ENCODE results near the gene FTO. TPM values are rescaled to one million over a fixed set of nuclear protein-coding genes. Genes with fewer than 3 reads are reported as not detected.

The FTO gene
- total and polyA plus RNA-seq, 4 experiments from 2014 or later, result 61.5 to 126 (median 69.7) TPM

DNA sequence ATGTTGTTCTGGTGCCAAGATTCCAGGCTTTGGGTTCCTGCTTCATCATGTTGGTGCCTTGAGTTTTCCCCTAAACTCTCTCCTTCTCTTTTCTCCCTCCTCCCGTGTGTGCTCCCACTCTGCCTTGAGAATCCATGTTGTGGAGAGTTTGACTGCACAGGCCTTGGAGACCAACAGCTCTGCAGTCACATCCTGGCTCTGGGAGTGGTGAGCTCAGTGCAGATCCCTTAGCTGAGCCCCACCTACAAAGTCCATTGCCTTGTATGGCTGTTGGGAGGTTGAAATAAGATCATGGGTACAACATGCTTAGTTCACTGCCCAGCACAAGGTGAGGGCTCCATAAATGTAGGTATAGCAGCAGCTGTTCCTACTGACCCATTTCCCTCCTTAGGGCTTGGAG, 496.8 kb downstream of the FTO start:
- Mint-ChIP-seq H3K27me3 (peaks cover 1 to 7% of the 10 kb centered on the region in 2 donors), H3K9me3 (peaks cover 0 to 12% (median 0%) of the 10 kb centered on the region in 8 donors), H3K36me3 (no peaks in the 10 kb centered on the region), H3K4me3 (no peak overlapping the region), H3K4me1 (no peaks in the 10 kb centered on the region), H3K27ac (no peak overlapping the region)
- no peaks in the 10 kb centered on the region for H3K36me3 ChIP-seq (ENCODE audit: insufficient read depth, low read length)
- H3K27me3 ChIP-seq (ENCODE audit: insufficient read depth, low read length), result no peaks in the 10 kb centered on the region
- no peak overlapping the region for H3K27ac ChIP-seq (ENCODE audit: low read depth, low read length)
- H3K4me1 ChIP-seq (ENCODE audit: insufficient read depth, low read length), result no peaks in the 10 kb centered on the region
- POLR2A ChIA-PET (ENCODE audit: partially characterized antibody), result interaction anchor here (0.8 kb wide), 1 partner anchor 384 kb away, joined by 3 read pairs; no protein-coding TSS in a partner anchor
- no peak overlapping the region for H3K4me3 ChIP-seq (ENCODE audit: low read length in 2 of 2)
- DNase-seq, result no peak
- intact Hi-C loops (cut with micrococcal nuclease), result no loop called here
- H3K9me3 ChIP-seq (ENCODE audit: control insufficient read depth in 1 of 2, low read length in 2 of 2), result no peaks in the 10 kb centered on the region
- CTCF ChIA-PET (ENCODE audit: partially characterized antibody), result no interaction called here

DNA sequence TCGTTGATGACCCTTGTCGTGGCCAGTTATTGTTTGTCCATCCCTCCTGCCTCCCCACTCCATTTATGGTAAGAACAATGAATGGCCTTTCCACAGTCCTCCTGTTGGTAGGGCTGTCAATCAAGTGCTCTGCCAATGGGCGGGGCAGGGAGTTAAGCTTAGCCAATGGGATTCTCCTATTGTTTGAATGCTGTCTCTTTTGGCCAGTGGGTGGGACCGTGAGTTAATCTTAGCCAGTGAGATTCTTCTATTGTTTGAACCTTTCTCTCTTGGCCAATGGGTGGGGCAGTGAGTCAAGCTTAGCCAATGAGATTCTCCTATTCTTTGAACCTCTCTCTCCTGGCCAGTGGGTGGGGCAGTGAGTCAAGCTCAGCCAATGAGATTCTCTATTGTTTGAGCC, 497.2 kb downstream of the FTO start:
- DNase-seq, result no peak
- ChIA-PET POLR2A (ENCODE audit: partially characterized antibody) (no interaction called here), CTCF (ENCODE audit: partially characterized antibody) (no interaction called here)
- Histone ChIP-seq H3K27ac (ENCODE audit: low read depth, low read length) (no peak overlapping the region), H3K4me3 (ENCODE audit: low read length in 2 of 2) (no peak overlapping the region), H3K27me3 (ENCODE audit: insufficient read depth, low read length) (no peaks in the 10 kb centered on the region), H3K9me3 (ENCODE audit: control insufficient read depth in 1 of 2, low read length in 2 of 2) (no peaks in the 10 kb centered on the region), H3K4me1 (ENCODE audit: insufficient read depth, low read length) (no peaks in the 10 kb centered on the region), H3K36me3 (ENCODE audit: insufficient read depth, low read length) (no peaks in the 10 kb centered on the region)
- Mint-ChIP-seq H3K27ac (no peak overlapping the region), H3K36me3 (no peaks in the 10 kb centered on the region), H3K4me1 (no peaks in the 10 kb centered on the region), H3K27me3 (peaks cover 1 to 7% of the 10 kb centered on the region in 2 donors), H3K9me3 (peaks cover 0 to 12% (median 0%) of the 10 kb centered on the region in 8 donors), H3K4me3 (no peak overlapping the region)
- intact Hi-C loops (cut with micrococcal nuclease), result no loop called here

Other genes with a start within 250 kb of the FTO start
- gene AKTIP, start 200.9 kb upstream of the FTO start, total RNA-seq, result 100 to 1,000 TPM in 1 of 2 experiments, 10 to 100 TPM in 1; 97.4 to 103 TPM
- 10 to 100 TPM; 61.2 to 75.3 TPM for gene AKTIP, start 200.9 kb upstream of the FTO start, polyA plus RNA-seq
- gene RPGRIP1L, start 297 bp upstream of the FTO start, total RNA-seq, result 1 to 10 TPM; 4.2 to 4.3 TPM
- gene RPGRIP1L, start 297 bp upstream of the FTO start, polyA plus RNA-seq, result 1 to 10 TPM; 1.3 to 3.5 TPM

All from CD4-positive, alpha-beta memory T cell (primary cell).